ENCODE measurements around the gene ATP2B3.

The ATP2B3 gene

DNA sequence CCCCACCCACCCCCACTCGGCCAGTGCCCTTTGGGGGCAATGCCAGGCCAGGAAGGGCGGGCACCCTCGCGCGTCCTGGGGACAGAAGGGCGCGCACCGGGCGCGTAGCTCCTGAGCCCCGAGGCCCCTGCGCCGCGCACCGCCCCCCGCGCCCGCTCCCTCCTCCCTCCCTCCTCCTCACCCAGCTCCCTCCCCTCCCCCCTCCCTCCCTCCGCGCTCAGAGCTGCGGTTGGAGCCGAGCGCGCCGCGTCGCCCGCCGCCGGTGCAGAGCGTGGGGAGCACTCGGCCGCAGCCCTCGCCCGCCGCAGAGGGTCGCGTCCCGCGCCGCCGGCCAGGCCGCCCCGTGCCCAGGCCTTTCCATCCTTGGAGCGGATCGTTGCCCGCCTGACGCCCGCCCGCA, at the start of gene ATP2B3:
Gene ATP2B3, plus strand, starts transcription at position 220 of the 400 bp plus-strand sequence. CDS start 18,606 bp downstream, outside the sequence.
- DNase-seq (ENCODE audit: low read depth in 2 of 2), result no peak

DNA sequence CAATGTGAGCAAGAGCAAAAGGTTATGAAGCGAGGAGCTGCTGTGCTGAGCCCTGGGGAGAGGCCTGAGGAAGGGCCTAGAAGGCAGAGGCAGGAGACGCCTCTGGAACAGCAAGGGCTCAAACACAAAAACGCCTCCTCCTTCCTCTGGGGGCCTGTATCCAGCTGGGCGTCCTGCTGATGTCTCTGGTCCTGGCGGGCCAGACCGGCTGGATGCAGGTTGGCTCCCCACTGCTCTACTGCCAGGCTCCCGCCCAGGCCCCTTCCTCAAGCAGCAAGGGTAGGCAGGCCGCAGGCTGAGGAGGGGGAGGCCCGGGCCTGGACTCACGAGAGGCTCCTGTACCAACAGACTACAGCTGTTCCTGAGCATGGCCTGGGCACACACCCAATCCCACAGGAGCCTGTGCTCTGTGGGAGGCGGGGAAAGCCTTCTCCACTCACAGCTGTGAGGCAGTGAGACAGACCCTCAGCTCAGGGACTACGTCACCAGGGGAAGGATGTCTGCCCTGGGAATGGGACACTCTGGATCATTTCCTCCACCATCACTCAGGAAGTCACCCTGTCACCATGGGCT, 49.3 kb upstream of the ATP2B3 start:
- DNase-seq (ENCODE audit: low read depth in 2 of 2), result no peak

DNA sequence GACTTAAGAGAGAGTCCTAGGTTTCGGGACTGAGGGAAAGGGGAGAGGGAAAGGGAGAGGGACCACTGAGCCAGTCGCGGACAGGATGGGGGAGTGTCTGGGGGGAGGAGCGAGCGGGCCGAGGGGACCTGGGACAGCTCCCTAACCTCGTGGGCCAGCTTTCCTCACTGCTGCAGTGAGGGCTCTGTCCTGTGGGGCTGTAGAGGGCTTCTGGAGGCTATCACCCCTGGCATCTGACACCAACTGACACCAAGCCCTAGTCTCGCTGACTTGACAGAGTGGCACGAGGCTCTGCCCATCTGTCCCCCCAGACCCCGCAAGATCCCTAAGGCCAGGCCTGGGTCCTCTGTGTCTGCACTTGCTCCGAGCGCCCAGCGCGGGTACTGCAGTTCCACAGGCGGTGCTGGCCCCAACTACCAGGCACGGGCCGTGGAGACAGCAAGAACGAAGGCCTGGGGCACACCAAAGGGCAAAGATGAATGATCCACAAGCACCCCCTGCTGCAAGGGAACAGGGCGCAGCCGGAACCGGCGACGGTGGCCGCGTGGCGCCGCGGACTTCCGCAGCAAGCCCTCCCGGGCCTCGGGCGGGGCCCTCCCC, 47.5 kb upstream of the ATP2B3 start:
- peak; percentile 22 to 26 for DNase-seq (ENCODE audit: low read depth in 2 of 2)

- peak; percentile 81 to 85 for DNase-seq (ENCODE audit: low read depth in 2 of 2)
Measured at GRCh38 chrX:153470411-153471363, 46.8 kb upstream of the ATP2B3 start, which contains the start of gene HAUS7. Gene HAUS7, minus strand, starts transcription at chrX:153470576. Its CDS starts 19 bp downstream, at chrX:153470557.

GRCh38 chrX:153471663-153472280, 45.7 kb upstream of the ATP2B3 start:
- no peak for DNase-seq (ENCODE audit: low read depth in 2 of 2)

DNA sequence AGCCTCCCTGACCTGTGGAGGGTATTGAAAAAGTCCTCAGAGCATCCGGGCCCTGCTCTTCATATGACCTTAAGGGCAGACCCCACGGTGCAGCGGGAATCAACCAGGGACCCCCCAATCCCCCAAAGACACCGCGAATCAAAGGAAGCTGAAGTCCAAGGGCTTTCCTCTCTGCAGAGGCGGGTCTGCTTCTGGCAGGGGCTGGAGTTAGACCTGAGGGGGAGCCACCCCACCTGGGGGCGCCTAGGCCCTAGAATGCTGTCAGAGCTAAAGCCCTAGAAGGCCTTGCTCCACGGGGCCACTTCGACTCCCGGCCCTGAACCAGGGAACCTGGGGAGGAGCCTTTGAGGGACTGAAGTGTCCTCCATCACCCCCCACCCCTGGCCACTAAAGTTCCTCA, 44.3 kb upstream of the ATP2B3 start:
- no peak for DNase-seq (ENCODE audit: low read depth in 2 of 2)

- no peak for DNase-seq (ENCODE audit: low read depth in 2 of 2)
Measured at GRCh38 chrX:153474266-153474665, 43.2 kb upstream of the ATP2B3 start.

GRCh38 chrX:153474718-153475117, 42.7 kb upstream of the ATP2B3 start:
- peak; percentile 7 to 8 for DNase-seq (ENCODE audit: low read depth in 2 of 2)

DNA sequence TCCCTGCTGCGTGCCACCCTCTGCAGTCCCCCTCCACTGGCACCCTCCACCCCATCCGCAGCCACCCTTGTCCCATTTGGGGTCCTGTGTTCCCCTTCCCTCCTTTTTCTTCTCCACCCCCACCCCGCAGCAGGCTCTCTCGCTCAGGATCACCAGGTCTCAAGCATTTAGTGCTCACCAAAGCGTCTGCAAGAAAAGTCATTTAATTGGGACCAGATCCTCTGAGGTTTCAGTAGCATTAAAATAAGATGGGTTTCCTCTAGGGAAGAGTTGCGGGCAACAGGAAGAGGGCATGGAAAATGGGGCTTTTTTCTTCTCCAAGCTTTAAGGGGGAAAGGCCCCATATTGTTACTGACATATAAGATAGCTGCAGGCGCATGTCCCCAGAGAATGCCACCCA, 42.2 kb upstream of the ATP2B3 start:
- DNase-seq (ENCODE audit: low read depth in 2 of 2), result no peak

- no peak for DNase-seq (ENCODE audit: low read depth in 2 of 2)
Measured at GRCh38 chrX:153475751-153476281, 41.6 kb upstream of the ATP2B3 start.

DNA sequence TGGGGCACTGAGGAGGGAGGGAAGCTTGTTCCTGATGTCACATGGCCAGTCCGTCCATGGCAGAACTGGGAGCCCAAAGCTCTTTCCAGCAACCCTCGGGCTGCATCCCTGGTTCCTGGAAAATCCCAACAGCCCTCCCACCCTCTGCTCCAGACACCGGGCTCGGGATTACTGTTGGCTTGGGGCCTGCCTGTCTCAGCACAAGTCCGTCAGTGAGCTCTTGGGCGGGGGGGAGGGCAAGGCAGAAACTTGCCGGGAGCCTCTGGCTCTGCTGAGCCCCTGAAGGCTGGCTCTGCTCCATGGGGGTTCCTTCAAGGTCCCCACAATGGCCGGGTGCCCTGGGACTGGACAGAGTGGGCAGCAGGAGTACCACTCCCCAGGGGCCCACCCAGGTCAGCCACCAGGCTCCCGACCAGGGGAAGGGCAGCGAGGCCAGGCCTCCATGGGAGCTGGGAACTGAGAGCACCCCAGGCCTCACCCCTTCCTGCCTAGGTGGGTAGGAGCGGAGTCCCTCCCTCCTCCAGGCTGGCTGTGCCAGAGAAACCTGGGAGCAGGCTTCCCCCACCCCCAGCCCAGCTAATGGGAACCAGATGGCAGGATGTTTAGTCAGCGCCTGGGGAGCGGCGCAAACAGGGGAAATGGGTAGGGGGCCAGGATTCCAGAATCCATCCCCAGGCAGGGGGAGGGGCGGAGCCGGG, 40.6 kb upstream of the ATP2B3 start:
- DNase-seq (ENCODE audit: low read depth in 2 of 2), result no peak

GRCh38 chrX:153477364-153477857, 40.0 kb upstream of the ATP2B3 start:
- no peak for DNase-seq (ENCODE audit: low read depth in 2 of 2)

GRCh38 chrX:153477901-153478300, 39.5 kb upstream of the ATP2B3 start:
- DNase-seq (ENCODE audit: low read depth in 2 of 2), result no peak

DNA sequence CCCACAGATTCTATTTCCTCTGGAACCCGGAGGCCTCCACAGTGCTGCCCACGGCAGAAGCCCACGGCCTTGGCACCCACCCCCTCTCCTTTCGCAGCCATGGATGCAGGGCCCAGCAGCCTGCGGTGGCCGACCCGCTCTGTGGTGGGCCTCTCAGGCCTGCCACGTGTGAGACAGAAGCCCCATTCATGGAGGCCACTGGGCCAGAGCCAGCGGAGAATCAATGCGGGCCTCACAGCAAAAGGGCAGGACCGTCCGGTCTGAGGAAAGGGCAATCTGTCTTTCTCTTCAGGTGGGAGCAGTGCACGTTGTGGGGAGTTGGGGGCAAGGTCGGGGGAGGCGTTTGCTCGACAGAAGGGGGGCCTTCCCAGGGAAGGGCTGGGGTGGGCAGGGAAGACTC, 38.7 kb upstream of the ATP2B3 start:
- DNase-seq (ENCODE audit: low read depth in 2 of 2), result no peak

DNA sequence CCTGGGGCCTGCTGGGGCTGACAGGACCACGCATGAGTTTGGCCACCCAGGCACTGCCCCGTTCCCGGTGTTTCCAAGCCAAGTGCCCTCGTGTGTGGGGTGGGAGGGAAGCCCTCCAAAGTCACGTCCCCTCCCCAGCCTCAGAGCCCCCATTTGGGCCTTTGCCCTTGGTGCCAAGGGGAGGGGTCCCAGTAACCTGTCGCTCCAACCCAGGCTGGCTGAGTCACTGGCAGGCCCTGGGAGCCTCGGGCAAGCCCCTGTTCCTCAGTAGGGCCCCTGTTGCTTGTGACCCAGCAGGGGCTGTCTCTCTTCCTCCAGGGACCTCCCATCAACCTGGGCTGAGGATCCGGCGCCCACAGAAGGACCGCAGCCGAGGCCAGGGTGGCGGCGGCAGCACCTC, 36.4 kb upstream of the ATP2B3 start:
- no peak for DNase-seq (ENCODE audit: low read depth in 2 of 2)

GRCh38 chrX:153482376-153483015, 34.9 kb upstream of the ATP2B3 start:
- no peak for DNase-seq (ENCODE audit: low read depth in 2 of 2)

DNA sequence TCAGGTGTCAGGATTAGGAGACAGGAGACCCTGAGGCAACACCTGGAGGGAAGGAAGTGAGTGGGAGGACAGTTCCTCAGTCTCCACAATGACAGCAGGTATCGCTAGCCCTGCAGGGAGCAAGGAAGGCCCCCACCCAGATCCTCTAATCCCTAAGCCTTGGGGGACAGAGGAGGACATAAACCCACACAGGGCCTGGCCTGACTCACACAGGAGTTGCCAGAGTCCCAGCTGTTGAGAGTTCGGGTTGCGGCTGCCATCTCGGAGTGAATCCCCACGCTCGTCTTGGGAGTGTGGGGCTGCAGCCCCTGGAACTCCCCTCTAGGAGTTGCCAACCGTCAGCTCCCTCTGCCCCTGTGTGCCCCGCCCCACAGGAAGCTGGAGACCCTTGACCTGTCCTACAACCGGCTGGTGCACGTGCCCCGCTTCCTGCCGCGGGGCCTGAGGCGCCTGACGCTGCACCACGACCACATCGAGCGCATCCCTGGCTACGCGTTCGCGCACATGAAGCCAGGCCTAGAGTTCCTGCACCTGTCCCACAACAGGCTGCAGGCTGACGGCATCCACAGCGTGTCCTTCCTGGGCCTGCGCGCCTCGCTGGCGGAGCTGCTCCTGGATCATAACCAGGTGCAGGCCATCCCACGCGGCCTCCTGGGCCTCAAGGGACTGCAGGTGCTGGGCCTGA, 31.9 kb upstream of the ATP2B3 start:
- DNase-seq (ENCODE audit: low read depth in 2 of 2), result no peak

- no peak for DNase-seq (ENCODE audit: low read depth in 2 of 2)
Measured at GRCh38 chrX:153486171-153486570, 31.3 kb upstream of the ATP2B3 start.

GRCh38 chrX:153487590-153488071, 29.8 kb upstream of the ATP2B3 start:
- no peak for DNase-seq (ENCODE audit: low read depth in 2 of 2)

Data from stimulated activated CD4-positive, alpha-beta T cell treated with anti-CD3 and anti-CD28 coated beads, Interleukin-4, amount 100 ng/mL, for 48 hours (primary cell).